Tibial artery (tissue), 4 donors: ENCODE measurements around the gene RPL18.
A peak's percentile ranks its signal among the peaks of the same experiment; 100 is the strongest.

Experiments used
- DNase-seq, 2 donors: peaks; one replicate each; pipeline ENCODE4 v3.0.0-alpha.2; 2019
- H3K27ac ChIP-seq, 2 donors: fragments of 200-600 bp; sonication (generic) in 1 of 2; 1 replicate in 1 of 2; 2 replicates in 1 of 2; pipeline ENCODE4 v1.5.1; 2018 to 2019; ENCODE audit warnings: mild to moderate bottlenecking in 1 of 2
- H3K27me3 ChIP-seq, 2 donors: fragments of 200-600 bp; sonication (generic) in 1 of 2; one replicate each; pipeline versions ENCODE4 v1.5.1 to v1.6.0; 2016 to 2019
- H3K36me3 ChIP-seq, 3 donors: fragments of 200-600 bp; sonication (generic) in 2 of 3; one replicate each; pipeline ENCODE4 v1.5.1; 2016 to 2019; ENCODE audit warnings: mild to moderate bottlenecking in 2 of 3
- H3K4me1 ChIP-seq, 4 donors: fragments of 200-600 bp; sonication (generic) in 2 of 4; 1 replicate in 3 of 4; 2 replicates in 1 of 4; pipeline ENCODE4 v1.5.1; 2016 to 2019
- H3K4me3 ChIP-seq, 2 donors: fragments of 200-600 bp; sonication (generic) in 1 of 2; 1 replicate in 1 of 2; 2 replicates in 1 of 2; pipeline ENCODE4 v1.5.1; 2018 to 2019; ENCODE audit warnings: mild to moderate bottlenecking in 2 of 2
- H3K9me3 ChIP-seq, 3 donors: fragments of 200-600 bp; sonication (generic) in 1 of 3; one replicate each; pipeline ENCODE4 v1.5.1; 2016 to 2019
- intact Hi-C: fragments of 100-400 bp; cut with DNase I; formaldehyde crosslinking; loops from one replicate; pipeline ENCODE4 v1.15.0; 2023; ENCODE audit warnings: low total_unique reads
- TF ChIP-seq, protein P1 (sequence below), 2 experiments: fragments of 200-600 bp in 1 of 2; fragments of 450-650 bp in 1 of 2; IDR thresholded peaks; one replicate each; pipeline ENCODE4 v1.5.1; 2017 to 2019; ENCODE audit warnings: antibody characterized with exemption in 2 of 2, mild to moderate bottlenecking in 1 of 2, moderate library complexity in 1 of 2

The RPL18 gene

DNA sequence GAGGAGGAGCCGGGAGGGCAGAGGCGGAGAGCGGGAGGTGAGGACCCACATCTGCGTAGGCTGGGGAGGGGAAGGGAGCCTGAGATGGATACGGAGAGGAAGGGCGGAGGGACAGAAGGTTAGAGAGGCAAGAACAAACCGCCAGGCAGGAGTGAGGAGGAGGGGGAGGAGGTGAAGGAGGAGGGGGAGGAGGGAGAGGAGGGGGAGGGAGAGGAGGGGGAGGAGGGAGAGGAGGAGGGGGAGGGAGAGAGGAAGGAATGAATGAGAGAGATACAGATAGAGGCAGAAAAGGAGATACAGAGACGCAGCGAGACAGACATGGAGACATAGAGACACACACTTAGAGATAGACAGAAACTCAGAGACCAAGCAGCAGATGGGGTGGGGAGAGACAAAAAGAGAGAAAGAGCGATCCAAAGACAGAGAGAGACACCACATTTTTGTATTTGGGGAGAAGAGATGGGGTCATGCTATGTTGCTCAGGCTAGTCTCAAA is 27.8 kb upstream of the RPL18 start:
- Histone ChIP-seq H3K4me3 (peak overlapping the region; percentile 57 to 64), H3K27me3 (no peaks in the 10 kb centered on the region), H3K27ac (peak overlapping the region; percentile 86 to 88), H3K9me3 (no peaks in the 10 kb centered on the region), H3K36me3 (no peaks in the 10 kb centered on the region), H3K4me1 (peaks cover 7 to 19% (median 14%) of the 10 kb centered on the region in 4 donors)
- intact Hi-C loops, result loop anchor here (2.0 to 10.0 kb wide), 3 partner anchors 26 to 348 kb away; partner anchors contain the start of genes GYS1, HSD17B14, NTN5 and RUVBL2
- TF ChIP-seq, protein P1, sequence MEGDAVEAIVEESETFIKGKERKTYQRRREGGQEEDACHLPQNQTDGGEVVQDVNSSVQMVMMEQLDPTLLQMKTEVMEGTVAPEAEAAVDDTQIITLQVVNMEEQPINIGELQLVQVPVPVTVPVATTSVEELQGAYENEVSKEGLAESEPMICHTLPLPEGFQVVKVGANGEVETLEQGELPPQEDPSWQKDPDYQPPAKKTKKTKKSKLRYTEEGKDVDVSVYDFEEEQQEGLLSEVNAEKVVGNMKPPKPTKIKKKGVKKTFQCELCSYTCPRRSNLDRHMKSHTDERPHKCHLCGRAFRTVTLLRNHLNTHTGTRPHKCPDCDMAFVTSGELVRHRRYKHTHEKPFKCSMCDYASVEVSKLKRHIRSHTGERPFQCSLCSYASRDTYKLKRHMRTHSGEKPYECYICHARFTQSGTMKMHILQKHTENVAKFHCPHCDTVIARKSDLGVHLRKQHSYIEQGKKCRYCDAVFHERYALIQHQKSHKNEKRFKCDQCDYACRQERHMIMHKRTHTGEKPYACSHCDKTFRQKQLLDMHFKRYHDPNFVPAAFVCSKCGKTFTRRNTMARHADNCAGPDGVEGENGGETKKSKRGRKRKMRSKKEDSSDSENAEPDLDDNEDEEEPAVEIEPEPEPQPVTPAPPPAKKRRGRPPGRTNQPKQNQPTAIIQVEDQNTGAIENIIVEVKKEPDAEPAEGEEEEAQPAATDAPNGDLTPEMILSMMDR (IDR thresholded peaks at IDR 0.05), result no peak
- no peak for DNase-seq

DNA sequence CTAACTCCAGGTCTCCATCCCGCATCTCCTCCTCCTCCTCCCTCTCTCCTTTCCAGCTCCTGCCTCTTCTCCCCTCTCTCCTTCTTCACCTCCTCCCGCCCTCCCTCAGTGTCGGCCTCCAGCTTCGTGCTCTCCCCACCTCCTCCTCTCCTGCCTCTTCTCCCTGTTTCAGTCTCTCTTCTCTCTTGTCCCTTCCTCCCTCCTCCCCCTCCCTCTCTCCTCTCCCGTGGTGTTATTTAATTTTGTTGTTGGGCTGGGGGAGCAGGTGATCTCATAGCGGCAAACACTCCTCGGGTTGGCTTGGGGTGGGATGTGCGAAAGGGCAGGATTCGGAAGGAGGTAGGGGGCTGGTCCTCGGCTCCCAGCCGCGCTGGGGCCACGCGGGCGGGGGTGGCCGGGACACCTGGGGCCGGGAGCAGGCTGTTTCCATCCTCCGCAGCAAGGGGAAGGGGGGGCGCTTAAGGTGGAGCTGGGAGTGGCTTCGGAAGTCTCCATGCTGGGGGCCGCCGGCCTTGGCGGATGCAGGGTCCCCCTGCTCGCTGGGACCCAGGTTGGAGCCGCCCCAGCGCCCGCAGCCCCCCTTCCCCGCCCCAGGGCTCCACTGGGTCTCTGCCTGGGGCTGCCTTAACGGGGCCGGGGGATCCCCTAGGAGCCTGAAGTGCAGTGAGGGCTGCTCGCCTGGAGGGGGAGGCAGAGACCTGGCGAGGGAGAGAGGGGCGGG is 27.2 kb upstream of the RPL18 start, which contains the start of gene CA11:
TSS of gene CA11 (minus strand) at position 187 of the 721 bp plus-strand sequence. CDS start 555 bp downstream, outside the sequence.
- intact Hi-C loops, result loop anchor here (2.0 to 10.0 kb wide), 3 partner anchors 27 to 349 kb away; partner anchors contain the start of genes GYS1, HSD17B14, NTN5 and RUVBL2
- H3K27me3 ChIP-seq, result no peaks in the 10 kb centered on the region

DNA sequence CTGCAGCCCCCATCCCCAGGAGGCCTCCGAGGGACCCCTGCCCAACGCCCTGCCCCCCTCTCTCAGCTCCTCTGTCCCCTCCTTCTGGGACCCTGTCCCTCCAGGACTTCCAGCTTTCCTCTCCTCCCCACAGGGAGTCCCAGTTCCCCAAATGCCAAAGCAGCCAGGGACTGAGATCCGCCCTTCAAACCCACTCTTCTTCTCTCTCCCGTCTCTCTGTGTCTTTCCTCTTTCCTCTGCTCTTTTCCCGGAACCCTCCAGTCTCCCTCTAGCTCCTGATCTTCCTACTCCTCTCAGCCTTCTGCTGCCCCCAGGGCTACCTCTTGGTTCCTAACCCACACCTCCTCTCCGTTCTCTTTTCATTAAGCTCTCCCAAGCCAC is 26.6 kb upstream of the RPL18 start:
- H3K9me3 ChIP-seq, result no peaks in the 10 kb centered on the region
- H3K27ac ChIP-seq, result peak overlapping the region; percentile 86 to 88
- no peak for DNase-seq
- H3K4me1 ChIP-seq, result peaks cover 7 to 19% (median 14%) of the 10 kb centered on the region in 4 donors
- no peaks in the 10 kb centered on the region for H3K27me3 ChIP-seq
- H3K4me3 ChIP-seq, result peak overlapping the region; percentile 57 to 64
- TF ChIP-seq, protein P1 (IDR thresholded peaks at IDR 0.05), result no peak
- intact Hi-C loops, result loop anchor here (10.0 kb wide), 2 partner anchors 189 to 349 kb away; partner anchors contain the start of genes GYS1, HSD17B14 and RUVBL2
- no peaks in the 10 kb centered on the region for H3K36me3 ChIP-seq

More for the DNA sequence above, 27.2 kb upstream of the RPL18 start, which contains the start of gene CA11:
- H3K4me1 ChIP-seq, result peaks cover 7 to 19% (median 14%) of the 10 kb centered on the region in 4 donors
- H3K4me3 ChIP-seq, result peak within 1 kb of the TSS; percentile 57 to 64
- DNase-seq, result peak; percentile 84 to 94
- peak within 1 kb of the TSS; percentile 86 to 88 for H3K27ac ChIP-seq
- H3K36me3 ChIP-seq, result no peaks in the 10 kb centered on the region
- TF ChIP-seq, protein P1 (IDR thresholded peaks at IDR 0.05), result peak; percentile 82 to 94
- no peaks in the 10 kb centered on the region for H3K9me3 ChIP-seq

DNA sequence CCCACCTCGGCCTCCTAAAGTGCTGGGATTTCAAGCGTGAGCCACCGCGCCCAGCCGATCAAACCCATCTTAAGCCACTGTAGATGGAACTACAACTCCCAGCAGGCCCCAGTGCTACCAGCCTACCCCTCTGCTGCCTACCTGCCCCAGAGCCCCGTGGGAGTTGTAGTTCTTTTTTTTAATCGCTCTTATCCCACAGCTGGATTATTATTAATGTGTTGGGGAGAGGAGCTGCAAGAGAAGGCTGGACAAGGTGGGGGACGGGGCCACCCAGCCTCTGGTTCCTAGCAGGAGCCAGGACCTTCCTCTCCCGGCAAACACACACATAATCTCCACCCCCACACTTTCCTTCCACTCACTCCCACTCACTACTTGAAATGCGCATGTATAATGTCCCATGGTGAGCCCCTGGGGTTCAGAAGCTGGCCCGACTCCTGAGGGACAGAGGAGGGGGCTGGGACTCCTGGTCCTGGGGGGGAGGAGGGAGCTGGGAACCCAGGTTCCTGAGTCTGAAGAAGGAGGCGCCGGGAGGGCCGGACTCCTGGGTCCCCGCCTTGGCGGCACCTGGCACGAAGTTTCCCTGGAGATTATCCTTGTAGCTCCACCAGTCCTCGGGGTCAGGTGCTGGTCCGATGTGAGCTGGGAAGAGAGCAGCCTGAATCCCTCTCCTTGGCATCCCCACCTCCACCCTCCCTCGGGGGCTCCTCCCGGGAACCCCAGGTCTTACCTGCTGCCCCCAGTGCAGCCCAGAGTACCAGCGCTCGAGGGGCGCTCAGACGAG is 26.1 kb upstream of the RPL18 start:
- DNase-seq, result peak; percentile 85 to 90
- H3K9me3 ChIP-seq, result no peaks in the 10 kb centered on the region

DNA sequence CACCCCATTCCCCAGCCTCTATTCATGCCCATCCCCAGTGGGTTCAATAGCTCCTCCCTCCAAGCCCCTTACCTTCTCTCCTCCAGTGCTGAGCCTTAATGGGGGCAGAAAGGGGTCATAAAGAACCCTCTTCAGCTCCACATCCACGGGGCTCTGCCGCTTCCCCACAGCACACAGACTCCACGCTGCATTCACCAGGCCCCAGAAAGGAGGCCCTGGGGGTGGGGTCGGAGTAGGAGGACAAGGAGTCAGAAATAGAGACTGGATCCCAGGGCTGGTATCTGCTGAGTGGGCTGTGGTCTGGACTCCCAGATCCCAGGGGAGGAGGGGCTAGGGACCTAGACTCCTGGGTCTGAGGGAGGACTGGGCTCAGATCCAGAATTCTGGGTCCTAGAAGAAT is 25.4 kb upstream of the RPL18 start:
- Histone ChIP-seq H3K9me3 (no peaks in the 10 kb centered on the region), H3K4me1 (peaks cover 7 to 19% (median 17%) of the 10 kb centered on the region in 4 donors), H3K4me3 (peak overlapping the region; percentile 57 to 64), H3K27ac (no peak overlapping the region), H3K27me3 (no peaks in the 10 kb centered on the region), H3K36me3 (no peaks in the 10 kb centered on the region)
- TF ChIP-seq, protein P1 (IDR thresholded peaks at IDR 0.05), result no peak
- intact Hi-C loops, result loop anchor here (10.0 kb wide), 2 partner anchors 190 to 350 kb away; partner anchors contain the start of genes GYS1, HSD17B14 and RUVBL2
- DNase-seq, result no peak

More for the DNA sequence above, 26.1 kb upstream of the RPL18 start:
- Histone ChIP-seq H3K36me3 (no peaks in the 10 kb centered on the region), H3K4me3 (peak overlapping the region; percentile 57 to 64), H3K4me1 (peaks cover 7 to 19% (median 14%) of the 10 kb centered on the region in 4 donors), H3K27me3 (no peaks in the 10 kb centered on the region), H3K27ac (peak overlapping the region; percentile 86 to 88)
- TF ChIP-seq, protein P1 (IDR thresholded peaks at IDR 0.05), result no peak
- intact Hi-C loops, result loop anchor here (10.0 kb wide), 2 partner anchors 190 to 350 kb away; partner anchors contain the start of genes GYS1, HSD17B14 and RUVBL2
